Thymus (tissue), 11 donors: ENCODE results near the gene PPP3R1. TPM values are rescaled to one million over a fixed set of nuclear protein-coding genes. Genes with fewer than 3 reads are reported as not detected.
"Not testable (repeated sequence)": the region's sequence is repeated elsewhere in the genome, so short reads cannot be mapped to it uniquely, and the experiment has no call there.

Source experiments
- DNase-seq, 9 donors: peaks; one replicate each; pipeline ENCODE4 v3.0.0-alpha.2; 2013; ENCODE audit warnings: low spot score in 9 of 9, low read depth in 6 of 9, missing footprints in 1 of 9
- H3K27ac ChIP-seq, 2 donors: one replicate each; pipeline ENCODE4 v1.5.1; 2013; ENCODE audit warnings: control low read depth in 1 of 2, low read depth in 1 of 2, low read length in 1 of 2, mild to moderate bottlenecking in 1 of 2, moderate library complexity in 1 of 2
- H3K27me3 ChIP-seq, 2 donors: one replicate each; pipeline ENCODE4 v1.5.1; 2013; ENCODE audit warnings: low read length in 1 of 2; ENCODE audit not compliant: control insufficient read depth in 2 of 2, insufficient read depth in 1 of 2
- H3K36me3 ChIP-seq, 2 donors: one replicate each; pipeline ENCODE4 v1.5.1; 2013; ENCODE audit warnings: low read length in 1 of 2, mild to moderate bottlenecking in 1 of 2, moderate library complexity in 1 of 2; ENCODE audit not compliant: control insufficient read depth in 2 of 2, insufficient read depth in 2 of 2
- H3K4me1 ChIP-seq, 2 donors: one replicate each; pipeline ENCODE4 v1.5.1; 2013; ENCODE audit warnings: low read length in 2 of 2; ENCODE audit not compliant: control insufficient read depth in 2 of 2, insufficient read depth in 2 of 2
- H3K4me3 ChIP-seq, 2 donors: one replicate each; pipeline ENCODE4 v1.5.1; 2013; ENCODE audit warnings: low read length in 2 of 2, control low read depth in 1 of 2, mild to moderate bottlenecking in 1 of 2
- H3K9me3 ChIP-seq, 2 donors: one replicate each; pipeline ENCODE4 v1.5.1; 2013; ENCODE audit warnings: low read length in 1 of 2, mild to moderate bottlenecking in 1 of 2; ENCODE audit not compliant: control insufficient read depth in 2 of 2, insufficient read depth in 1 of 2
- WGBS: extraction: QIAGEN DNeasy Blood & Tissue Kit; methylation state at CpG from one replicate; pipeline ENCODE4 v1.1.7; 2013; 5-methylcytosine and 5-hydroxymethylcytosine counted together
- polyA plus RNA-seq: library from polyadenylated mRNA; stranded (reverse); fragments of 200-250 nt; gene quantifications from one replicate; pipeline ENCODE4 v1.2.3, GENCODE V29; 2013
- total RNA-seq: library from RNA; stranded (reverse); fragments of 120-200 nt; gene quantifications from one replicate; pipeline ENCODE4 v1.2.4, GENCODE V29; 2013
- donor health status: healthy.

PPP3R1 gene
- total and polyA plus RNA-seq, 2 donors, result 14.6 to 37.3 TPM

- Histone ChIP-seq H3K9me3 (no peaks in the 10 kb centered on the region), H3K4me3 (no peak overlapping the region), H3K4me1 (no peaks in the 10 kb centered on the region), H3K27ac (no peak overlapping the region), H3K36me3 (peaks cover 3 to 61% of the 10 kb centered on the region in 2 donors), H3K27me3 (no peaks in the 10 kb centered on the region)
- WGBS, result 46% methylated on average over 2 of the region's 2 CpGs
- no peak for DNase-seq
Measured at GRCh38 chr2:68177541-68177940, 74.8 kb downstream of the PPP3R1 start.

- Histone ChIP-seq H3K27ac (no peak overlapping the region), H3K36me3 (peaks cover 8 to 61% of the 10 kb centered on the region in 2 donors), H3K4me1 (no peaks in the 10 kb centered on the region), H3K27me3 (no peaks in the 10 kb centered on the region), H3K4me3 (no peak overlapping the region), H3K9me3 (no peaks in the 10 kb centered on the region)
- 72% methylated on average over 7 of the region's 7 CpGs for WGBS
- DNase-seq, result no peak
Measured at GRCh38 chr2:68176657-68177056, 75.7 kb downstream of the PPP3R1 start.

GRCh38 chr2:68175210-68175609 lies 77.1 kb downstream of the PPP3R1 start:
- WGBS, result 95% methylated on average over 4 of the region's 4 CpGs
- H3K9me3 ChIP-seq, DNase-seq, H3K4me1 ChIP-seq, H3K4me3 ChIP-seq, H3K27ac ChIP-seq, H3K27me3 ChIP-seq: not testable (repeated sequence)
- peaks cover 5 to 61% of the 10 kb centered on the region in 2 donors for H3K36me3 ChIP-seq

- H3K36me3 ChIP-seq, result peaks cover 5 to 55% of the 10 kb centered on the region in 2 donors
- H3K9me3 ChIP-seq, result no peaks in the 10 kb centered on the region
- H3K27me3 ChIP-seq, result no peaks in the 10 kb centered on the region
- 37% methylated on average over 8 of the region's 8 CpGs for WGBS
- H3K4me1 ChIP-seq, result no peaks in the 10 kb centered on the region
- no peak overlapping the region for H3K4me3 ChIP-seq
- no peak overlapping the region for H3K27ac ChIP-seq
- DNase-seq, result no peak
Measured at GRCh38 chr2:68172990-68173700, 79.2 kb downstream of the PPP3R1 start.

- 94% methylated on average over 2 of the region's 2 CpGs for WGBS
- H3K36me3 ChIP-seq, result peaks cover 5 to 51% of the 10 kb centered on the region in 2 donors
- H3K9me3 ChIP-seq, result no peaks in the 10 kb centered on the region
- H3K27ac ChIP-seq, result no peak overlapping the region
- no peaks in the 10 kb centered on the region for H3K27me3 ChIP-seq
- DNase-seq, result no peak
- H3K4me3 ChIP-seq, result no peak overlapping the region
- H3K4me1 ChIP-seq, result no peaks in the 10 kb centered on the region
Measured at GRCh38 chr2:68172521-68172920, 79.8 kb downstream of the PPP3R1 start.

GRCh38 chr2:68171684-68172083 lies 80.6 kb downstream of the PPP3R1 start:
- no peaks in the 10 kb centered on the region for H3K9me3 ChIP-seq
- H3K27ac ChIP-seq, result no peak overlapping the region
- peaks cover 5 to 52% of the 10 kb centered on the region in 2 donors for H3K36me3 ChIP-seq
- H3K27me3 ChIP-seq, result no peaks in the 10 kb centered on the region
- no peak for DNase-seq
- H3K4me1 ChIP-seq, result no peaks in the 10 kb centered on the region
- H3K4me3 ChIP-seq, result no peak overlapping the region
- WGBS, result 95% methylated on average over 4 of the region's 4 CpGs

GRCh38 chr2:68171146-68171545 lies 81.2 kb downstream of the PPP3R1 start:
- H3K36me3 ChIP-seq, result peaks cover 5 to 51% of the 10 kb centered on the region in 2 donors
- H3K4me1 ChIP-seq, result no peaks in the 10 kb centered on the region
- H3K27ac ChIP-seq, result no peak overlapping the region
- DNase-seq, result no peak
- H3K4me3 ChIP-seq, result no peak overlapping the region
- no peaks in the 10 kb centered on the region for H3K9me3 ChIP-seq
- no peaks in the 10 kb centered on the region for H3K27me3 ChIP-seq
- WGBS, result 97% methylated on average over 7 of the region's 7 CpGs

GRCh38 chr2:68169308-68169707 lies 83.0 kb downstream of the PPP3R1 start:
- Histone ChIP-seq H3K36me3 (peaks cover 5 to 43% of the 10 kb centered on the region in 2 donors), H3K4me3 (no peak overlapping the region), H3K4me1 (no peaks in the 10 kb centered on the region), H3K9me3 (no peaks in the 10 kb centered on the region), H3K27ac (no peak overlapping the region), H3K27me3 (no peaks in the 10 kb centered on the region)
- WGBS, result 96% methylated on average over 4 of the region's 4 CpGs
- no peak for DNase-seq

GRCh38 chr2:68167186-68167585 lies 85.1 kb downstream of the PPP3R1 start:
- peaks cover 7 to 47% of the 10 kb centered on the region in 2 donors for H3K36me3 ChIP-seq
- WGBS, result 92% methylated on average over 3 of the region's 3 CpGs

More at GRCh38 chr2:68167186-68167585, 85.1 kb downstream of the PPP3R1 start:
- Histone ChIP-seq H3K4me1 (no peaks in the 10 kb centered on the region), H3K27me3 (no peaks in the 10 kb centered on the region), H3K9me3 (no peaks in the 10 kb centered on the region), H3K4me3 (no peak overlapping the region), H3K27ac (no peak overlapping the region)
- no peak for DNase-seq
